GM12864 (cell line): Measurements from ENCODE around the gene RAB3IL1.

ENCODE experiments used
- DNase-seq: peaks from one replicate; pipeline ENCODE4 v3.0.0-alpha.2; 2011; ENCODE audit warnings: low read depth
- H3K4me3 ChIP-seq: 2 replicates; pipeline ENCODE4 v1.5.1; 2011; ENCODE audit warnings: mild to moderate bottlenecking, low read depth, low read length, control low read depth
- CTCF ChIP-seq: IDR thresholded peaks from 2 replicates; pipeline ENCODE4 v1.5.1; 2011; ENCODE audit warnings: low read depth, mild to moderate bottlenecking, moderate library complexity, low read length, control low read depth, inconsistent platforms; ENCODE audit errors: missing control alignments

Gene RAB3IL1

GRCh38 chr11:61896665-61897386 lies 20.5 kb downstream of the RAB3IL1 start:
- no peak overlapping the region for H3K4me3 ChIP-seq
- TF ChIP-seq CTCF, result no peak
- DNase-seq, result no peak

- no peak overlapping the region for H3K4me3 ChIP-seq
- TF ChIP-seq CTCF, result no peak
- DNase-seq, result no peak
Observed at GRCh38 chr11:61895718-61896059, 21.7 kb downstream of the RAB3IL1 start.

GRCh38 chr11:61895046-61895717 lies 22.2 kb downstream of the RAB3IL1 start:
- no peak overlapping the region for H3K4me3 ChIP-seq
- no peak for DNase-seq
- no peak for TF ChIP-seq CTCF

- no peak for TF ChIP-seq CTCF
- DNase-seq, result no peak
- no peak overlapping the region for H3K4me3 ChIP-seq
Observed at GRCh38 chr11:61893981-61894380, 23.4 kb downstream of the RAB3IL1 start.

GRCh38 chr11:61892085-61892370 lies 25.3 kb downstream of the RAB3IL1 start:
- H3K4me3 ChIP-seq, result peak overlapping the region; percentile 71
- DNase-seq, result no peak
- TF ChIP-seq CTCF, result peak; percentile 20

- no peak for TF ChIP-seq CTCF
- no peak for DNase-seq
- peak within 1 kb of the TSS; percentile 71 for H3K4me3 ChIP-seq
Observed at GRCh38 chr11:61891331-61892084, 25.9 kb downstream of the RAB3IL1 start, which contains the start of gene FADS3. Gene FADS3, minus strand, starts transcription at chr11:61891545. Its CDS starts 164 bp downstream, at chr11:61891381.
